ENCODE results near the gene TACC2.

The TACC2 gene

GRCh38 chr10:122042836-122043235 lies 53.9 kb downstream of the TACC2 start:
- no peaks in the 10 kb centered on the region for H3K27me3 ChIP-seq (ENCODE audit: insufficient read depth, low read depth, severe bottlenecking)
- H3K9me3 ChIP-seq (ENCODE audit: severe bottlenecking) = no peaks in the 10 kb centered on the region
- H3K27ac ChIP-seq = no peak overlapping the region
- H3K36me3 ChIP-seq = no peaks in the 10 kb centered on the region
- no peak for DNase-seq
- H3K4me3 ChIP-seq (ENCODE audit: low read depth, low read length) = no peak overlapping the region
- TF ChIP-seq, protein P1, sequence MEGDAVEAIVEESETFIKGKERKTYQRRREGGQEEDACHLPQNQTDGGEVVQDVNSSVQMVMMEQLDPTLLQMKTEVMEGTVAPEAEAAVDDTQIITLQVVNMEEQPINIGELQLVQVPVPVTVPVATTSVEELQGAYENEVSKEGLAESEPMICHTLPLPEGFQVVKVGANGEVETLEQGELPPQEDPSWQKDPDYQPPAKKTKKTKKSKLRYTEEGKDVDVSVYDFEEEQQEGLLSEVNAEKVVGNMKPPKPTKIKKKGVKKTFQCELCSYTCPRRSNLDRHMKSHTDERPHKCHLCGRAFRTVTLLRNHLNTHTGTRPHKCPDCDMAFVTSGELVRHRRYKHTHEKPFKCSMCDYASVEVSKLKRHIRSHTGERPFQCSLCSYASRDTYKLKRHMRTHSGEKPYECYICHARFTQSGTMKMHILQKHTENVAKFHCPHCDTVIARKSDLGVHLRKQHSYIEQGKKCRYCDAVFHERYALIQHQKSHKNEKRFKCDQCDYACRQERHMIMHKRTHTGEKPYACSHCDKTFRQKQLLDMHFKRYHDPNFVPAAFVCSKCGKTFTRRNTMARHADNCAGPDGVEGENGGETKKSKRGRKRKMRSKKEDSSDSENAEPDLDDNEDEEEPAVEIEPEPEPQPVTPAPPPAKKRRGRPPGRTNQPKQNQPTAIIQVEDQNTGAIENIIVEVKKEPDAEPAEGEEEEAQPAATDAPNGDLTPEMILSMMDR (IDR thresholded peaks at IDR 0.05; ENCODE audit: low read depth, low read length) = no peak

GRCh38 chr10:122044045-122044661 lies 55.2 kb downstream of the TACC2 start:
- H3K4me3 ChIP-seq (ENCODE audit: low read depth, low read length) = no peak overlapping the region
- no peaks in the 10 kb centered on the region for H3K27me3 ChIP-seq (ENCODE audit: insufficient read depth, low read depth, severe bottlenecking)
- H3K27ac ChIP-seq = 0 out of 2 replicates have a peak overlapping the region, but pooled peaks have one; percentile 9
- no peaks in the 10 kb centered on the region for H3K9me3 ChIP-seq (ENCODE audit: severe bottlenecking)
- no peaks in the 10 kb centered on the region for H3K36me3 ChIP-seq
- peak; percentile 45 for DNase-seq
- TF ChIP-seq, protein P1 (IDR thresholded peaks at IDR 0.05; ENCODE audit: low read depth, low read length) = no peak

GRCh38 chr10:122044713-122045112 lies 55.8 kb downstream of the TACC2 start:
- no peak overlapping the region for H3K27ac ChIP-seq
- no peak overlapping the region for H3K4me3 ChIP-seq (ENCODE audit: low read depth, low read length)
- no peaks in the 10 kb centered on the region for H3K9me3 ChIP-seq (ENCODE audit: severe bottlenecking)
- H3K36me3 ChIP-seq = no peaks in the 10 kb centered on the region
- H3K27me3 ChIP-seq (ENCODE audit: insufficient read depth, low read depth, severe bottlenecking) = no peaks in the 10 kb centered on the region
- TF ChIP-seq, protein P1 (IDR thresholded peaks at IDR 0.05; ENCODE audit: low read depth, low read length) = no peak
- no peak for DNase-seq

DNA sequence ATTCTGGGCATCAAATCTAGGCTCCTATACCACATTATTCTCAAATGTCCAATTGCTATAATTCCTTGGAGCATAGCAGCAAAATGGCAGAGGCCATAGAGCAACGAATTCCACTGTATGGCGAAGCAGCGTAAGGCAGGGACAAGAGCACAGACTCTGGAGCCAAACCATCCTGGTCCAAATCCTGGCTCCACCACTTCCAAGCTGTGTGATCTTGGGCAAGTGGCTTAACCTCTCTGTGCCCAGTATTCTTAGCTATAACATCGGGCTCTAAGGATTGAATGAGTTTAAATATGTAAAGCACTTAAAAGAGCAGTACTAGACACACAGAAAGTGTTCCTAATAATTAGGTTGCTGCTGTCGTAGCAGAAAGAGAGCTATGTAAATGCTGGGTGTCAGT lies 56.2 kb downstream of the TACC2 start:
- Histone ChIP-seq H3K27me3 (ENCODE audit: insufficient read depth, low read depth, severe bottlenecking) (no peaks in the 10 kb centered on the region), H3K36me3 (no peaks in the 10 kb centered on the region), H3K9me3 (ENCODE audit: severe bottlenecking) (no peaks in the 10 kb centered on the region), H3K4me3 (ENCODE audit: low read depth, low read length) (no peak overlapping the region), H3K27ac (no peak overlapping the region)
- TF ChIP-seq, protein P1 (IDR thresholded peaks at IDR 0.05; ENCODE audit: low read depth, low read length) = no peak
- no peak for DNase-seq

- TF ChIP-seq, protein P1 (IDR thresholded peaks at IDR 0.05; ENCODE audit: low read depth, low read length) = no peak
- DNase-seq = no peak
- Histone ChIP-seq H3K4me3 (ENCODE audit: low read depth, low read length) (no peak overlapping the region), H3K27me3 (ENCODE audit: insufficient read depth, low read depth, severe bottlenecking) (no peaks in the 10 kb centered on the region), H3K27ac (no peak overlapping the region), H3K9me3 (ENCODE audit: severe bottlenecking) (no peaks in the 10 kb centered on the region), H3K36me3 (no peaks in the 10 kb centered on the region)
These were observed 58.6 kb downstream of the TACC2 start for GRCh38 chr10:122047560-122047959.

- H3K9me3 ChIP-seq (ENCODE audit: severe bottlenecking) = no peaks in the 10 kb centered on the region
- H3K4me3 ChIP-seq (ENCODE audit: low read depth, low read length) = no peak overlapping the region
- H3K36me3 ChIP-seq = no peaks in the 10 kb centered on the region
- TF ChIP-seq, protein P1 (IDR thresholded peaks at IDR 0.05; ENCODE audit: low read depth, low read length) = no peak
- no peaks in the 10 kb centered on the region for H3K27me3 ChIP-seq (ENCODE audit: insufficient read depth, low read depth, severe bottlenecking)
- no peak overlapping the region for H3K27ac ChIP-seq
- DNase-seq = no peak
These were observed 60.1 kb downstream of the TACC2 start for GRCh38 chr10:122049076-122049475.
